ENCODE measurements around the gene GAGE12C. TPM values are rescaled to one million over a fixed set of nuclear protein-coding genes. Genes with fewer than 3 reads are reported as not detected.
"Not testable (repeated sequence)": the region's sequence is repeated elsewhere in the genome, so short reads cannot be mapped to it uniquely, and the experiment has no call there.

The GAGE12C gene, protein sequence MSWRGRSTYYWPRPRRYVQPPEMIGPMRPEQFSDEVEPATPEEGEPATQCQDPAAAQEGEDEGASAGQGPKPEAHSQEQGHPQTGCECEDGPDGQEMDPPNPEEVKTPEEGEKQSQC
- total RNA-seq: not detected

DNA sequence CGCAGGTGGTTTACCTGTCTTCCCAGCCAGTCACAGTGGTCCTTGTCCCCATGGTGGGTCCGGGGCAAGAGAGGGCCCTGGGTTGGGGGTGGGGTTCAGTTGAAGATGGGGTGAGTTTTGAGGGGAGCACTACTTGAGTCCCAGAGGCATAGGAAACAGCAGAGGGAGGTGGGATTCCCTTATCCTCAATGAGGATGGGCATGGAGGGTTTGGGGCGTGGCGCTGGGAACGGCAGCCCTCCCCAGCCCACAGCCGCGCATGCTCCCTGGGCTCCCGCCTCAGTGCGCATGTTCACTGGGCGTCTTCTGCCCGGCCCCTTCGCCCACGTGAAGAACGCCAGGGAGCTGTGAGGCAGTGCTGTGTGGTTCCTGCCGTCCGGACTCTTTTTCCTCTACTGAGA is at the start of gene GAGE12C:
Gene GAGE12C (plus strand): TSS at position 301 of the 400 bp plus-strand sequence. CDS start 1,155 bp downstream, outside the sequence.
- not testable (repeated sequence) for H3K9ac ChIP-seq (ENCODE audit: low read depth in 1 of 3, low read length in 3 of 3); H3K4me1 ChIP-seq (ENCODE audit: control insufficient read depth in 3 of 3, insufficient read depth in 3 of 3, low read length in 3 of 3); H3K27me3 ChIP-seq (ENCODE audit: control insufficient read depth in 3 of 3, insufficient read depth in 3 of 3, low read length in 3 of 3); H3K4me3 ChIP-seq (ENCODE audit: low read length in 3 of 3); H3K27ac ChIP-seq (ENCODE audit: low read depth, low read length); H3K36me3 ChIP-seq (ENCODE audit: control insufficient read depth in 3 of 3, insufficient read depth in 3 of 3, low read length in 3 of 3); H3K9me3 ChIP-seq (ENCODE audit: control insufficient read depth in 3 of 3, low read length in 3 of 3)

DNA sequence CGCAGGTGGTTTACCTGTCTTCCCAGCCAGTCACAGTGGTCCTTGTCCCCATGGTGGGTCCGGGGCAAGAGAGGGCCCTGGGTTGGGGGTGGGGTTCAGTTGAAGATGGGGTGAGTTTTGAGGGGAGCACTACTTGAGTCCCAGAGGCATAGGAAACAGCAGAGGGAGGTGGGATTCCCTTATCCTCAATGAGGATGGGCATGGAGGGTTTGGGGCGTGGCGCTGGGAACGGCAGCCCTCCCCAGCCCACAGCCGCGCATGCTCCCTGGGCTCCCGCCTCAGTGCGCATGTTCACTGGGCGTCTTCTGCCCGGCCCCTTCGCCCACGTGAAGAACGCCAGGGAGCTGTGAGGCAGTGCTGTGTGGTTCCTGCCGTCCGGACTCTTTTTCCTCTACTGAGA is 9.5 kb downstream of the GAGE12C start, which contains the start of gene GAGE12D:
Gene GAGE12D (plus strand): TSS at position 301 of the 400 bp plus-strand sequence. CDS start 1,155 bp downstream, outside the sequence.
- H3K36me3 ChIP-seq (ENCODE audit: control insufficient read depth in 3 of 3, insufficient read depth in 3 of 3, low read length in 3 of 3); H3K9ac ChIP-seq (ENCODE audit: low read depth in 1 of 3, low read length in 3 of 3); H3K27ac ChIP-seq (ENCODE audit: low read depth, low read length); H3K27me3 ChIP-seq (ENCODE audit: control insufficient read depth in 3 of 3, insufficient read depth in 3 of 3, low read length in 3 of 3); H3K9me3 ChIP-seq (ENCODE audit: control insufficient read depth in 3 of 3, low read length in 3 of 3); H3K4me3 ChIP-seq (ENCODE audit: low read length in 3 of 3); H3K4me1 ChIP-seq (ENCODE audit: control insufficient read depth in 3 of 3, insufficient read depth in 3 of 3, low read length in 3 of 3): not testable (repeated sequence)

DNA sequence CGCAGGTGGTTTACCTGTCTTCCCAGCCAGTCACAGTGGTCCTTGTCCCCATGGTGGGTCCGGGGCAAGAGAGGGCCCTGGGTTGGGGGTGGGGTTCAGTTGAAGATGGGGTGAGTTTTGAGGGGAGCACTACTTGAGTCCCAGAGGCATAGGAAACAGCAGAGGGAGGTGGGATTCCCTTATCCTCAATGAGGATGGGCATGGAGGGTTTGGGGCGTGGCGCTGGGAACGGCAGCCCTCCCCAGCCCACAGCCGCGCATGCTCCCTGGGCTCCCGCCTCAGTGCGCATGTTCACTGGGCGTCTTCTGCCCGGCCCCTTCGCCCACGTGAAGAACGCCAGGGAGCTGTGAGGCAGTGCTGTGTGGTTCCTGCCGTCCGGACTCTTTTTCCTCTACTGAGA is 19.0 kb downstream of the GAGE12C start, which contains the start of gene GAGE12E:
Gene GAGE12E (plus strand): TSS at position 301 of the 400 bp plus-strand sequence. CDS start 1,155 bp downstream, outside the sequence.
- H3K9ac ChIP-seq (ENCODE audit: low read depth in 1 of 3, low read length in 3 of 3); H3K27me3 ChIP-seq (ENCODE audit: control insufficient read depth in 3 of 3, insufficient read depth in 3 of 3, low read length in 3 of 3); H3K4me1 ChIP-seq (ENCODE audit: control insufficient read depth in 3 of 3, insufficient read depth in 3 of 3, low read length in 3 of 3); H3K27ac ChIP-seq (ENCODE audit: low read depth, low read length); H3K9me3 ChIP-seq (ENCODE audit: control insufficient read depth in 3 of 3, low read length in 3 of 3); H3K36me3 ChIP-seq (ENCODE audit: control insufficient read depth in 3 of 3, insufficient read depth in 3 of 3, low read length in 3 of 3); H3K4me3 ChIP-seq (ENCODE audit: low read length in 3 of 3): not testable (repeated sequence)

DNA sequence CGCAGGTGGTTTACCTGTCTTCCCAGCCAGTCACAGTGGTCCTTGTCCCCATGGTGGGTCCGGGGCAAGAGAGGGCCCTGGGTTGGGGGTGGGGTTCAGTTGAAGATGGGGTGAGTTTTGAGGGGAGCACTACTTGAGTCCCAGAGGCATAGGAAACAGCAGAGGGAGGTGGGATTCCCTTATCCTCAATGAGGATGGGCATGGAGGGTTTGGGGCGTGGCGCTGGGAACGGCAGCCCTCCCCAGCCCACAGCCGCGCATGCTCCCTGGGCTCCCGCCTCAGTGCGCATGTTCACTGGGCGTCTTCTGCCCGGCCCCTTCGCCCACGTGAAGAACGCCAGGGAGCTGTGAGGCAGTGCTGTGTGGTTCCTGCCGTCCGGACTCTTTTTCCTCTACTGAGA is 28.6 kb downstream of the GAGE12C start, which contains the start of gene GAGE12F:
Gene GAGE12F (plus strand): TSS at position 301 of the 400 bp plus-strand sequence. CDS start 1,155 bp downstream, outside the sequence.
- H3K9me3 ChIP-seq (ENCODE audit: control insufficient read depth in 3 of 3, low read length in 3 of 3); H3K36me3 ChIP-seq (ENCODE audit: control insufficient read depth in 3 of 3, insufficient read depth in 3 of 3, low read length in 3 of 3); H3K27me3 ChIP-seq (ENCODE audit: control insufficient read depth in 3 of 3, insufficient read depth in 3 of 3, low read length in 3 of 3); H3K4me1 ChIP-seq (ENCODE audit: control insufficient read depth in 3 of 3, insufficient read depth in 3 of 3, low read length in 3 of 3); H3K9ac ChIP-seq (ENCODE audit: low read depth in 1 of 3, low read length in 3 of 3); H3K4me3 ChIP-seq (ENCODE audit: low read length in 3 of 3); H3K27ac ChIP-seq (ENCODE audit: low read depth, low read length): not testable (repeated sequence)

DNA sequence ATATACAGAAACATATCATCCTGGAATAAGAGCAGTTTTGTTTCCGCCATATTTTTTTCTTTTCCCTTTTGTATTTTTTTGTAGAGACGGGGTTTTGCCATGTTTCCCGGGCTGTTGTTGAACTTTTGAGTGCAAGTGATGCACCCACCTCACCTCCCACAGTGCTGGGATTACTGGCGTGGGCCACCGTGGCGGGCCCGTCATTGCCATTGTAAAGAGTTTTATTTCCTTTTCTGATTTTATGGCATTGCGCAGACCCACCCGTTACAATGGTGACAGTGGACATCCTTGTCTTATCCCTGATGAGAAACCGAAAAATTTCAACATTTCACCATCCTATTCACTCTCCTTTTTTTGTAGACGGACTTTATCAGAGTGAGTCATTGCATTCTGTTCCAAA is 36.8 kb downstream of the GAGE12C start:
- not testable (repeated sequence) for H3K27ac ChIP-seq (ENCODE audit: low read depth, low read length)

DNA sequence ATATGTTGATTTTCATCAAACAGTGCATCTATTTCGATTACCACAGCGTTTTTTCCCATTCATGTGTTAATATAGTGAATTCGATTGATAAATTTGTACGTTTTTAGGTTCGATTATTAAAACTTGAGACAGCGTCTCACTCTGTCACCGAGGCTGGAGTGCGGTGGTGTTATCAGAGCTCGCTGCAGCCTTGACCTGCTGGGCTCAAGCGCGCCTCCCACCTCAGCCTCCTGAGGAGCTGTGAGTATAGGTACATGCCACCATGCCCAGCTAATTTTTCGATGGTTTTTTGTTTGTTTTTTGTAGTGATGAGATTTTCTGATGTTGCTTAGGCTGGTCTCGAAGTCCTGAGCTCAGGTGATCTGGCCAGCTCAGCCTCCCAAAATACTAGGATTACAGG is 37.2 kb downstream of the GAGE12C start:
- not testable (repeated sequence) for H3K27me3 ChIP-seq (ENCODE audit: control insufficient read depth in 3 of 3, insufficient read depth in 3 of 3, low read length in 3 of 3); H3K27ac ChIP-seq (ENCODE audit: low read depth, low read length); H3K36me3 ChIP-seq (ENCODE audit: control insufficient read depth in 3 of 3, insufficient read depth in 3 of 3, low read length in 3 of 3); H3K4me3 ChIP-seq (ENCODE audit: low read length in 3 of 3); H3K9ac ChIP-seq (ENCODE audit: low read depth in 1 of 3, low read length in 3 of 3); H3K4me1 ChIP-seq (ENCODE audit: control insufficient read depth in 3 of 3, insufficient read depth in 3 of 3, low read length in 3 of 3); H3K9me3 ChIP-seq (ENCODE audit: control insufficient read depth in 3 of 3, low read length in 3 of 3)

More for the DNA sequence above, 36.8 kb downstream of the GAGE12C start:
- H3K9me3 ChIP-seq (ENCODE audit: control insufficient read depth in 3 of 3, low read length in 3 of 3); H3K27me3 ChIP-seq (ENCODE audit: control insufficient read depth in 3 of 3, insufficient read depth in 3 of 3, low read length in 3 of 3); H3K4me3 ChIP-seq (ENCODE audit: low read length in 3 of 3); H3K9ac ChIP-seq (ENCODE audit: low read depth in 1 of 3, low read length in 3 of 3); H3K36me3 ChIP-seq (ENCODE audit: control insufficient read depth in 3 of 3, insufficient read depth in 3 of 3, low read length in 3 of 3); H3K4me1 ChIP-seq (ENCODE audit: control insufficient read depth in 3 of 3, insufficient read depth in 3 of 3, low read length in 3 of 3): not testable (repeated sequence)

DNA sequence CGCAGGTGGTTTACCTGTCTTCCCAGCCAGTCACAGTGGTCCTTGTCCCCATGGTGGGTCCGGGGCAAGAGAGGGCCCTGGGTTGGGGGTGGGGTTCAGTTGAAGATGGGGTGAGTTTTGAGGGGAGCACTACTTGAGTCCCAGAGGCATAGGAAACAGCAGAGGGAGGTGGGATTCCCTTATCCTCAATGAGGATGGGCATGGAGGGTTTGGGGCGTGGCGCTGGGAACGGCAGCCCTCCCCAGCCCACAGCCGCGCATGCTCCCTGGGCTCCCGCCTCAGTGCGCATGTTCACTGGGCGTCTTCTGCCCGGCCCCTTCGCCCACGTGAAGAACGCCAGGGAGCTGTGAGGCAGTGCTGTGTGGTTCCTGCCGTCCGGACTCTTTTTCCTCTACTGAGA is 38.1 kb downstream of the GAGE12C start, which contains the start of gene GAGE12G:
Gene GAGE12G (plus strand): TSS at position 301 of the 400 bp plus-strand sequence. CDS start 1,155 bp downstream, outside the sequence.
- not testable (repeated sequence) for H3K4me1 ChIP-seq (ENCODE audit: control insufficient read depth in 3 of 3, insufficient read depth in 3 of 3, low read length in 3 of 3); H3K4me3 ChIP-seq (ENCODE audit: low read length in 3 of 3); H3K9ac ChIP-seq (ENCODE audit: low read depth in 1 of 3, low read length in 3 of 3); H3K36me3 ChIP-seq (ENCODE audit: control insufficient read depth in 3 of 3, insufficient read depth in 3 of 3, low read length in 3 of 3); H3K27ac ChIP-seq (ENCODE audit: low read depth, low read length); H3K27me3 ChIP-seq (ENCODE audit: control insufficient read depth in 3 of 3, insufficient read depth in 3 of 3, low read length in 3 of 3); H3K9me3 ChIP-seq (ENCODE audit: control insufficient read depth in 3 of 3, low read length in 3 of 3)

DNA sequence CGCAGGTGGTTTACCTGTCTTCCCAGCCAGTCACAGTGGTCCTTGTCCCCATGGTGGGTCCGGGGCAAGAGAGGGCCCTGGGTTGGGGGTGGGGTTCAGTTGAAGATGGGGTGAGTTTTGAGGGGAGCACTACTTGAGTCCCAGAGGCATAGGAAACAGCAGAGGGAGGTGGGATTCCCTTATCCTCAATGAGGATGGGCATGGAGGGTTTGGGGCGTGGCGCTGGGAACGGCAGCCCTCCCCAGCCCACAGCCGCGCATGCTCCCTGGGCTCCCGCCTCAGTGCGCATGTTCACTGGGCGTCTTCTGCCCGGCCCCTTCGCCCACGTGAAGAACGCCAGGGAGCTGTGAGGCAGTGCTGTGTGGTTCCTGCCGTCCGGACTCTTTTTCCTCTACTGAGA is 47.7 kb downstream of the GAGE12C start, which contains the start of gene GAGE12H:
Gene GAGE12H (plus strand): TSS at position 301 of the 400 bp plus-strand sequence. CDS start 1,155 bp downstream, outside the sequence.
- H3K36me3 ChIP-seq (ENCODE audit: control insufficient read depth in 3 of 3, insufficient read depth in 3 of 3, low read length in 3 of 3); H3K27me3 ChIP-seq (ENCODE audit: control insufficient read depth in 3 of 3, insufficient read depth in 3 of 3, low read length in 3 of 3); H3K27ac ChIP-seq (ENCODE audit: low read depth, low read length); H3K4me1 ChIP-seq (ENCODE audit: control insufficient read depth in 3 of 3, insufficient read depth in 3 of 3, low read length in 3 of 3); H3K9me3 ChIP-seq (ENCODE audit: control insufficient read depth in 3 of 3, low read length in 3 of 3); H3K4me3 ChIP-seq (ENCODE audit: low read length in 3 of 3); H3K9ac ChIP-seq (ENCODE audit: low read depth in 1 of 3, low read length in 3 of 3): not testable (repeated sequence)

Small RNA genes lying within 50 kb of the gene (small RNA-seq; reads per million reads assigned to genes)
- gene GAGE12B: not detected

Other genes with a start within 250 kb of the GAGE12C start
- not detected for gene GAGE10, start 228.5 kb upstream of the GAGE12C start, total RNA-seq
- not detected for gene GAGE12J, start 210.1 kb upstream of the GAGE12C start, total RNA-seq
- gene GAGE13, start 200.6 kb upstream of the GAGE12C start, total RNA-seq: not detected
- not detected for gene GAGE12D, start 9.6 kb downstream of the GAGE12C start, total RNA-seq
- not detected for gene GAGE12E, start 19.1 kb downstream of the GAGE12C start, total RNA-seq
- gene GAGE12F, start 28.7 kb downstream of the GAGE12C start, total RNA-seq: not detected
- gene GAGE12G, start 38.2 kb downstream of the GAGE12C start, total RNA-seq: not detected
- gene GAGE12H, start 47.8 kb downstream of the GAGE12C start, total RNA-seq: not detected
- not detected for gene GAGE2A, start 57.3 kb downstream of the GAGE12C start, total RNA-seq
- not detected for gene GAGE1, start 66.8 kb downstream of the GAGE12C start, total RNA-seq
- not detected for gene PAGE1, start 163.8 kb downstream of the GAGE12C start, total RNA-seq

Measured in skeletal muscle tissue (tissue), 5 donors.